Endothelial cell of umbilical vein (primary cell): ENCODE results near the gene COL5A1. TPM values are rescaled to one million over a fixed set of nuclear protein-coding genes. Genes with fewer than 3 reads are reported as not detected.

Experiments
- BruUV-seq: library from RNA; stranded (reverse); fragments of 400-500 nt; replicated peaks from 2 replicates; lab custom pipeline; 2021; lab: Mats Ljungman, UMichigan
- CTCF ChIA-PET: fragments of 300-600, 350-600 bp; sonication (Branson Sonifier 250); formaldehyde crosslinking; loops from one replicate; lab custom pipeline; 2021; ENCODE audit warnings: antibody characterized with exemption, inconsistent platforms; lab: Charles Lee
- POLR2A ChIA-PET: fragments of 300-600, 350-600 bp; sonication (Branson Sonifier 250); formaldehyde crosslinking; loops from one replicate; lab custom pipeline; 2021; ENCODE audit warnings: antibody characterized with exemption, inconsistent platforms; lab: Charles Lee
- DNase-seq: peaks from one replicate; pipeline ENCODE4 v3.0.0-alpha.2; 2011; ENCODE audit warnings: low read depth, low spot score
- FAIRE-seq: peaks from 2 replicates; lab custom pipeline; 2011; peaks lifted over from hg19 to GRCh38; lab: Jason Lieb, UNC
- H2AFZ ChIP-seq: 2 replicates; pipeline ENCODE4 v1.6.0; 2012; ENCODE audit warnings: low read depth, low read length, control low read depth, inconsistent platforms
- H3K27ac ChIP-seq: 2 replicates; pipeline ENCODE4 v1.5.1; 2011; ENCODE audit warnings: low read depth, mild to moderate bottlenecking, control low read depth, low read length, moderate library complexity; ENCODE audit not compliant: insufficient read depth
- H3K27me3 ChIP-seq, 2 experiments: 2 replicates each; pipeline versions ENCODE4 v1.6.0 to v1.6.1; 2011; ENCODE audit warnings: low read length in 2 of 2, mixed read lengths in 1 of 2; ENCODE audit not compliant: control insufficient read depth in 2 of 2, insufficient read depth in 2 of 2
- H3K36me3 ChIP-seq, 2 experiments: 2 replicates in 1 of 2; 3 replicates in 1 of 2; pipeline ENCODE4 v1.5.1; 2011; ENCODE audit warnings: low read length in 2 of 2, mild to moderate bottlenecking in 1 of 2, moderate library complexity in 1 of 2; ENCODE audit not compliant: control insufficient read depth in 2 of 2, insufficient read depth in 2 of 2; ENCODE audit errors: extremely low read depth in 1 of 2
- H3K4me1 ChIP-seq: 3 replicates; pipeline ENCODE4 v1.5.1; 2011; ENCODE audit warnings: mild to moderate bottlenecking, low read length; ENCODE audit not compliant: control insufficient read depth, insufficient read depth; ENCODE audit errors: extremely low read depth
- H3K4me2 ChIP-seq: 2 replicates; pipeline ENCODE4 v1.6.1; 2011; ENCODE audit warnings: low read length, control low read depth, mixed read lengths; ENCODE audit not compliant: insufficient read depth
- H3K4me3 ChIP-seq, 3 experiments: fragments of 200-600 bp in 1 of 3; sonication (generic), shearing (Covaris generic) in 1 of 3; replicated peaks in 1 of 3; 2 replicates each; pipeline ENCODE4 v1.5.1; 2011 to 2016; ENCODE audit warnings: control low read depth in 3 of 3, low read length in 3 of 3, mild to moderate bottlenecking in 2 of 3, inconsistent platforms in 1 of 3, low read depth in 1 of 3, moderate library complexity in 1 of 3; ENCODE audit not compliant: insufficient read depth in 1 of 3
- H3K79me2 ChIP-seq: 2 replicates; pipeline ENCODE4 v1.6.0; 2012; ENCODE audit warnings: low read length, inconsistent platforms; ENCODE audit not compliant: control insufficient read depth, insufficient read depth
- H3K9ac ChIP-seq: replicated peaks from 2 replicates; pipeline ENCODE3; 2011; ENCODE audit warnings: low read length, control low read depth; ENCODE audit not compliant: insufficient read depth; ENCODE audit errors: extremely low read depth
- H3K9me1 ChIP-seq: replicated peaks from 3 replicates; pipeline ENCODE4 v1.6.0; 2011; ENCODE audit warnings: mild to moderate bottlenecking, low read length; ENCODE audit not compliant: control insufficient read depth, insufficient read depth; ENCODE audit errors: extremely low read depth
- H3K9me3 ChIP-seq: replicated peaks from 2 replicates; pipeline ENCODE4 v1.5.1; 2012; ENCODE audit warnings: low read length, inconsistent platforms; ENCODE audit not compliant: control insufficient read depth, insufficient read depth
- H4K20me1 ChIP-seq: replicated peaks from 2 replicates; pipeline ENCODE3; 2011; ENCODE audit warnings: mild to moderate bottlenecking, low read length; ENCODE audit not compliant: control insufficient read depth, insufficient read depth; ENCODE audit errors: extremely low read depth
- EZH2 ChIP-seq: IDR thresholded peaks from 2 replicates; pipeline ENCODE4 v1.6.1; 2012; ENCODE audit warnings: borderline replicate concordance, low read depth, mild to moderate bottlenecking, moderate library complexity, low read length, inconsistent platforms; ENCODE audit not compliant: severe bottlenecking
- FOS ChIP-seq: IDR thresholded peaks from 2 replicates; pipeline ENCODE4 v1.6.1; 2011; ENCODE audit warnings: mild to moderate bottlenecking, low read length, moderate library complexity, borderline replicate concordance; ENCODE audit not compliant: insufficient read depth
- GATA2 ChIP-seq: IDR thresholded peaks from 2 replicates; pipeline ENCODE4 v1.7.0; 2011; ENCODE audit warnings: low read depth, mild to moderate bottlenecking, moderate library complexity, mixed read lengths, low read length; ENCODE audit not compliant: insufficient read length, insufficient read depth
- JUN ChIP-seq: IDR thresholded peaks from 2 replicates; pipeline ENCODE4 v1.6.1; 2011; ENCODE audit warnings: borderline replicate concordance, low read depth; ENCODE audit not compliant: insufficient read length, insufficient read depth
- MAX ChIP-seq: IDR thresholded peaks from 2 replicates; pipeline ENCODE4 v1.6.1; 2011; ENCODE audit not compliant: insufficient read depth, insufficient read length
- MYC ChIP-seq: IDR thresholded peaks from one replicate; pipeline ENCODE4 v1.6.1; 2011; ENCODE audit warnings: mild to moderate bottlenecking, low read depth, low read length
- POLR2A ChIP-seq: IDR thresholded peaks from 2 replicates; pipeline ENCODE4 v1.6.1; 2012; ENCODE audit warnings: low read depth, mild to moderate bottlenecking, control low read depth, low read length
- POLR2AphosphoS5 ChIP-seq: IDR thresholded peaks from 2 replicates; pipeline ENCODE4 v1.6.1; 2012; ENCODE audit warnings: low read depth, mild to moderate bottlenecking, control low read depth, low read length, moderate library complexity; ENCODE audit not compliant: insufficient read depth
- dilution Hi-C: fragments of 300-500 bp; cut with MboI; formaldehyde crosslinking; loops from one replicate; pipeline ENCODE4 v1.15.0; 2019; ENCODE audit warnings: low sequenced_read_pairs; ENCODE audit not compliant: extremely low pct_ligation_motif_present
- intact Hi-C: fragments of 100-400 bp; cut with micrococcal nuclease; formaldehyde crosslinking; loops from one replicate; pipeline ENCODE4 v1.10.0; 2022
- polyA plus RNA-seq, 4 experiments: library from polyadenylated mRNA; depleted of rRNA in 3 of 4; stranded (reverse) in 3 of 4; unstranded in 1 of 4; fragments of >200 nt; gene quantifications; 2 replicates each; pipeline versions ENCODE4 v1.2.1 to v1.2.3, GENCODE V29; 2011 to 2012; ENCODE audit warnings: missing spikeins in 1 of 4
- total RNA-seq: library from RNA; stranded (reverse); gene quantifications from 2 replicates; pipeline ENCODE4 v1.2.3, GENCODE V29; 2021
- TF ChIP-seq, protein P1 (sequence below), 2 donors: IDR thresholded peaks; 1 replicate in 1 of 2; 2 replicates in 1 of 2; pipeline ENCODE4 v1.5.1; 2011; ENCODE audit warnings: low read length in 2 of 2, mild to moderate bottlenecking in 2 of 2, moderate library complexity in 2 of 2, control low read depth in 1 of 2, inconsistent platforms in 1 of 2, low read depth in 1 of 2; ENCODE audit not compliant: insufficient read depth in 1 of 2; ENCODE audit errors: extremely low read depth in 1 of 2

Gene COL5A1
- total and polyA plus RNA-seq, 2 donors (not counting 3 experiments of a cell fraction or from before 2014, with no cell fraction given) = 97.4 to 175 TPM

DNA sequence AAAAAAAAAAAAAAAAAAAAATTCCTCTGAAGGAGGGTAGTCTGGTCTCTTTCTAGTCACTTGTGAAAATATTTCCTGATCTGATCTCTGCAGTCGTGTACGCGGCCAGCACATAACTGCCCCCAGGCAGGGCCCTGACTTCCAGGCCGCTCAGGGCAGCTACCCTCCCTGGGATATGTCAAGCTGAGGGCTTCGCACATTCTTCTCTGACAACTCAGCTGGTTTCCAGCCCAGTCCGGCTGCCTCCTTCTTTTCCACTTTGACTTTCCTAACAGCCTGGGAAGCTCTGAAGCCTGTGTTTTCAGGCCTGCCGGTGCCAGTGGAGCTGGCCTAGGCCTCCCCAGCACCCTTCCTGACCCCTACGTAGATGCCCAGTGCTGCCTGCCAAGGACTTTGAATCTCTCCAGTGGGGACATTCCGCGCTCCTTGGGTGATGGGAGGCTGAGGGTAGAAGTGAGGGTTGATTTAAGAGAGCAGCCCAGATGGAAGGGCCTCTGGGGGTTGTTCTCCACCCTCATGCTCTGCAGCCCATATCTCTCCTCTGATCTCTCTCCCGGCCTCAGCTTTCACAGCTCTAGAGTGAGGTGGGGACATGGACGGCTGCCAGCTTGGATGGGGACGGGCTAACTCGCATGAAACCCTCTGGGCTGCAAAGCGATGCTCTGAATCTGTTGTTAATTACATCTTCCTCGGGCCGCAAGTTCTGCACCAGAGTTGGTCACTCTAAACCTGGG, 20.7 kb downstream of the COL5A1 start:
- H2AFZ ChIP-seq = no peak overlapping the region
- H3K4me3 ChIP-seq = no peak overlapping the region
- no peaks in the 10 kb centered on the region for H3K9me3 ChIP-seq
- CTCF ChIA-PET = interaction anchor here (1.2 kb wide), 1 partner anchor 213 kb away, joined by 4 read pairs; no protein-coding TSS in a partner anchor
- H3K4me2 ChIP-seq = no peak overlapping the region
- POLR2A ChIA-PET = no interaction called here
- H3K9me1 ChIP-seq = no peaks in the 10 kb centered on the region
- no peak for FAIRE-seq
- H3K4me1 ChIP-seq = peaks cover 3% of the 10 kb centered on the region
- no peaks in the 10 kb centered on the region for H3K79me2 ChIP-seq
- H4K20me1 ChIP-seq = no peaks in the 10 kb centered on the region
- no peak overlapping the region for H3K9ac ChIP-seq
- no TSS peak for BruUV-seq
- no peak for DNase-seq
- dilution Hi-C loops = no loop called here
- intact Hi-C loops = no loop called here
- TF ChIP-seq, protein P1, sequence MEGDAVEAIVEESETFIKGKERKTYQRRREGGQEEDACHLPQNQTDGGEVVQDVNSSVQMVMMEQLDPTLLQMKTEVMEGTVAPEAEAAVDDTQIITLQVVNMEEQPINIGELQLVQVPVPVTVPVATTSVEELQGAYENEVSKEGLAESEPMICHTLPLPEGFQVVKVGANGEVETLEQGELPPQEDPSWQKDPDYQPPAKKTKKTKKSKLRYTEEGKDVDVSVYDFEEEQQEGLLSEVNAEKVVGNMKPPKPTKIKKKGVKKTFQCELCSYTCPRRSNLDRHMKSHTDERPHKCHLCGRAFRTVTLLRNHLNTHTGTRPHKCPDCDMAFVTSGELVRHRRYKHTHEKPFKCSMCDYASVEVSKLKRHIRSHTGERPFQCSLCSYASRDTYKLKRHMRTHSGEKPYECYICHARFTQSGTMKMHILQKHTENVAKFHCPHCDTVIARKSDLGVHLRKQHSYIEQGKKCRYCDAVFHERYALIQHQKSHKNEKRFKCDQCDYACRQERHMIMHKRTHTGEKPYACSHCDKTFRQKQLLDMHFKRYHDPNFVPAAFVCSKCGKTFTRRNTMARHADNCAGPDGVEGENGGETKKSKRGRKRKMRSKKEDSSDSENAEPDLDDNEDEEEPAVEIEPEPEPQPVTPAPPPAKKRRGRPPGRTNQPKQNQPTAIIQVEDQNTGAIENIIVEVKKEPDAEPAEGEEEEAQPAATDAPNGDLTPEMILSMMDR (IDR thresholded peaks at IDR 0.05; ENCODE audit: extremely low read depth in 1 of 2, insufficient read depth in 1 of 2, low read depth in 1 of 2, low read length in 2 of 2) = no peak
- TF ChIP-seq POLR2A (no peak), FOS (no peak), MYC (no peak)
- H3K27me3 ChIP-seq = no peaks in the 10 kb centered on the region
- H3K27ac ChIP-seq = no peak overlapping the region
- no peaks in the 10 kb centered on the region for H3K36me3 ChIP-seq

GRCh38 chr9:134663084-134663483, 21.5 kb downstream of the COL5A1 start:
- dilution Hi-C loops = no loop called here
- Histone ChIP-seq H3K27me3 (no peaks in the 10 kb centered on the region), H3K4me2 (no peak overlapping the region), H3K9me3 (no peaks in the 10 kb centered on the region), H3K4me1 (peaks cover 3% of the 10 kb centered on the region), H3K36me3 (no peaks in the 10 kb centered on the region), H2AFZ (no peak overlapping the region), H3K79me2 (no peaks in the 10 kb centered on the region), H3K9ac (no peak overlapping the region), H3K9me1 (no peaks in the 10 kb centered on the region), H3K4me3 (no peak overlapping the region), H4K20me1 (no peaks in the 10 kb centered on the region), H3K27ac (no peak overlapping the region)
- POLR2A ChIA-PET = no interaction called here
- CTCF ChIA-PET = no interaction called here
- TF ChIP-seq POLR2AphosphoS5 (no peak), MAX (no peak), MYC (no peak), EZH2 (no peak), JUN (no peak), POLR2A (no peak), FOS (no peak), GATA2 (no peak)
- TF ChIP-seq, protein P1 (IDR thresholded peaks at IDR 0.05; ENCODE audit: extremely low read depth in 1 of 2, insufficient read depth in 1 of 2, low read depth in 1 of 2, low read length in 2 of 2) = no peak
- no TSS peak for BruUV-seq
- no peak for FAIRE-seq
- intact Hi-C loops = no loop called here
- no peak for DNase-seq
